CD14-positive monocyte (primary cell): Measurements from ENCODE around the gene IL36G. TPM values are rescaled to one million over a fixed set of nuclear protein-coding genes. Genes with fewer than 3 reads are reported as not detected.

Experiments
- DNase-seq, 3 donors: peaks; one replicate each; pipeline ENCODE4 v3.0.0-alpha.2; 2011 to 2022
- H2AFZ ChIP-seq: 2 replicates; pipeline ENCODE4 v1.6.0; 2012; ENCODE audit warnings: mild to moderate bottlenecking, low read depth, low read length, inconsistent platforms; ENCODE audit not compliant: insufficient read depth, poor library complexity, severe bottlenecking
- H3K27ac ChIP-seq, 2 donors: 1 replicate in 1 of 2; 2 replicates in 1 of 2; pipeline ENCODE4 v1.5.1; 2012 to 2013; ENCODE audit warnings: low read length in 2 of 2, control low read depth in 1 of 2, inconsistent platforms in 1 of 2, low read depth in 1 of 2, mild to moderate bottlenecking in 1 of 2
- H3K27me3 ChIP-seq, 2 donors: one replicate each; pipeline versions ENCODE4 v1.6.0 to v1.6.1; 2011 to 2013; ENCODE audit warnings: low read length in 2 of 2; ENCODE audit not compliant: control insufficient read depth in 2 of 2, insufficient read depth in 2 of 2
- H3K36me3 ChIP-seq, 2 donors: replicated peaks in 1 of 2; 1 replicate in 1 of 2; 2 replicates in 1 of 2; pipeline versions ENCODE4 v1.5.1 to v1.6.1; 2012 to 2013; ENCODE audit warnings: low read length in 2 of 2, control low read depth in 1 of 2, inconsistent platforms in 1 of 2, mild to moderate bottlenecking in 1 of 2; ENCODE audit not compliant: insufficient read depth in 2 of 2, control insufficient read depth in 1 of 2
- H3K4me1 ChIP-seq, 2 donors: 1 replicate in 1 of 2; 2 replicates in 1 of 2; pipeline versions ENCODE4 v1.5.1 to v1.6.1; 2012 to 2013; ENCODE audit warnings: low read length in 2 of 2, control low read depth in 1 of 2, inconsistent platforms in 1 of 2, mild to moderate bottlenecking in 1 of 2, moderate library complexity in 1 of 2; ENCODE audit not compliant: insufficient read depth in 2 of 2, control insufficient read depth in 1 of 2
- H3K4me2 ChIP-seq: replicated peaks from 2 replicates; pipeline ENCODE3; 2012; ENCODE audit warnings: low read length, moderate library complexity, mild to moderate bottlenecking; ENCODE audit not compliant: poor library complexity, severe bottlenecking; ENCODE audit errors: extremely low read depth
- H3K4me3 ChIP-seq, 3 experiments: fragments of 200-600 bp in 1 of 3; sonication (generic) in 1 of 3; replicated peaks in 1 of 3; 1 replicate in 2 of 3; 2 replicates in 1 of 3; pipeline ENCODE4 v1.5.1; 2011 to 2013; ENCODE audit warnings: low read length in 3 of 3, mild to moderate bottlenecking in 3 of 3, control low read depth in 2 of 3, low read depth in 2 of 3, inconsistent platforms in 1 of 3, moderate library complexity in 1 of 3
- H3K79me2 ChIP-seq: 2 replicates; pipeline ENCODE4 v1.6.0; 2012; ENCODE audit warnings: mild to moderate bottlenecking, control low read depth, inconsistent platforms, low read length, moderate library complexity; ENCODE audit not compliant: insufficient read depth
- H3K9ac ChIP-seq: 2 replicates; pipeline ENCODE4 v1.6.0; 2017; ENCODE audit warnings: low read length, mild to moderate bottlenecking; ENCODE audit not compliant: insufficient read depth, poor library complexity, severe bottlenecking
- H3K9me3 ChIP-seq, 2 donors: replicated peaks in 1 of 2; 1 replicate in 1 of 2; 2 replicates in 1 of 2; pipeline versions ENCODE4 v1.5.1 to v1.6.1; 2012 to 2013; ENCODE audit warnings: low read length in 2 of 2, control low read depth in 1 of 2; ENCODE audit not compliant: control insufficient read depth in 1 of 2, insufficient read depth in 1 of 2
- H4K20me1 ChIP-seq: 2 replicates; pipeline ENCODE4 v1.6.0; 2012; ENCODE audit warnings: mild to moderate bottlenecking, low read length, control low read depth, moderate library complexity; ENCODE audit not compliant: insufficient read depth
- H3K27ac Mint-ChIP-seq, 7 donors: one replicate each; pipeline ENCODE4 v1.8.0; 2020; ENCODE audit warnings: mild to moderate bottlenecking in 7 of 7, mixed read lengths in 7 of 7, moderate library complexity in 6 of 7, inconsistent platforms in 2 of 7
- H3K27me3 Mint-ChIP-seq, 3 donors: one replicate each; pipeline ENCODE4 v1.8.0; 2021 to 2022; ENCODE audit warnings: low read depth in 3 of 3, mild to moderate bottlenecking in 3 of 3, mixed read lengths in 3 of 3, moderate library complexity in 3 of 3, inconsistent platforms in 1 of 3
- H3K36me3 Mint-ChIP-seq, 2 donors: one replicate each; pipeline ENCODE4 v1.8.0; 2020; ENCODE audit warnings: mixed read lengths in 2 of 2, inconsistent platforms in 1 of 2, mild to moderate bottlenecking in 1 of 2
- H3K4me1 Mint-ChIP-seq: one replicate; pipeline ENCODE4 v1.8.0; 2020; ENCODE audit warnings: mild to moderate bottlenecking, mixed read lengths
- H3K4me3 Mint-ChIP-seq, 2 donors: one replicate each; pipeline ENCODE4 v1.8.0; 2020; ENCODE audit warnings: mild to moderate bottlenecking in 2 of 2, mixed read lengths in 2 of 2, moderate library complexity in 1 of 2
- H3K9me3 Mint-ChIP-seq, 7 donors: one replicate each; pipeline ENCODE4 v1.8.0; 2020 to 2022; ENCODE audit warnings: mixed read lengths in 7 of 7, mild to moderate bottlenecking in 6 of 7, moderate library complexity in 6 of 7, inconsistent platforms in 2 of 7
- CTCF ChIP-seq: fragments of 200-600 bp; IDR thresholded peaks from one replicate; pipeline ENCODE4 v1.8.0; 2022; ENCODE audit warnings: antibody characterized with exemption, mild to moderate bottlenecking
- WGBS: methylation state at CpG from one replicate; pipeline ENCODE4 v1.1.5; 2013; ENCODE audit warnings: missing lambda C conversion rate; ENCODE audit not compliant: insufficient coverage; 5-methylcytosine and 5-hydroxymethylcytosine counted together
- intact Hi-C, 2 donors: fragments of 100-400 bp; cut with micrococcal nuclease; formaldehyde crosslinking; loops; one replicate each; pipeline versions ENCODE4 v1.15.0 to v1.15.1; 2023
- polyA plus RNA-seq, 3 donors: library from polyadenylated mRNA; depleted of rRNA in 1 of 3; unstranded in 2 of 3; stranded (reverse) in 1 of 3; fragments of 300-500 nt in 2 of 3; fragments of >200 nt in 1 of 3; fragmentation: Illumina TruSeq in 2 of 3; gene quantifications; 1 replicate in 2 of 3; 2 replicates in 1 of 3; pipeline ENCODE4 v1.2.3, GENCODE V29; 2012 to 2021

Gene IL36G
- polyA plus RNA-seq, 3 donors: not detected

DNA sequence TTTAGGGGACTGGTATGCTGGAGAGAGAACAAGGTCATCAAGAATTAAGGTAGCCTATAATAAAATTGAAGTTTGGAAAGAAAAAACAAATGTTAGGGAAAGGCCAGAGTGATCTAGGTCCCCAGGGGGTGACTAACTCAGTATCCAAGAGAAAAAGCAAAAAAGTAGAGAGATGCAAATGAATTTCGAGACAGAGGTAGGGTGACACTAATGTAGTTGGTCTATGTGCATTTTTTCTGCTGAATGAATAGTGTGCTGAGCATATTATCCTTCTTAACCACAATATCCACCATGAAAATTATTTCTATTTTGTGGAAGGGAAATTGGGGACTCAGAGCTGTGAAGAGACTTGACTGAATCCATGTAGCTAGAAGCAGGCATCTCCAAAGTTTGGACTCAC, 37.2 kb downstream of the IL36G start:
- Histone ChIP-seq H3K4me1 (no peaks in the 10 kb centered on the region), H3K36me3 (no peaks in the 10 kb centered on the region), H2AFZ (no peak overlapping the region), H3K27ac (no peak overlapping the region), H3K4me2 (no peak overlapping the region), H3K4me3 (no peak overlapping the region), H3K9me3 (peaks cover 0 to 2% of the 10 kb centered on the region in 2 donors), H3K9ac (no peak overlapping the region), H3K27me3 (no peaks in the 10 kb centered on the region), H3K79me2 (no peaks in the 10 kb centered on the region), H4K20me1 (no peaks in the 10 kb centered on the region)
- WGBS: no CpG with 5 or more reads among the region's 1 CpG
- H3K36me3 Mint-ChIP-seq: no peaks in the 10 kb centered on the region
- peaks cover 2 to 13% (median 6%) of the 10 kb centered on the region in 7 donors for H3K9me3 Mint-ChIP-seq
- no peak for TF ChIP-seq CTCF
- H3K4me3 Mint-ChIP-seq: no peak overlapping the region
- H3K27ac Mint-ChIP-seq: no peak overlapping the region
- no peaks in the 10 kb centered on the region for H3K4me1 Mint-ChIP-seq
- H3K27me3 Mint-ChIP-seq: peaks cover 4 to 9% (median 7%) of the 10 kb centered on the region in 3 donors
- intact Hi-C loops: no loop called here
- DNase-seq: no peak

DNA sequence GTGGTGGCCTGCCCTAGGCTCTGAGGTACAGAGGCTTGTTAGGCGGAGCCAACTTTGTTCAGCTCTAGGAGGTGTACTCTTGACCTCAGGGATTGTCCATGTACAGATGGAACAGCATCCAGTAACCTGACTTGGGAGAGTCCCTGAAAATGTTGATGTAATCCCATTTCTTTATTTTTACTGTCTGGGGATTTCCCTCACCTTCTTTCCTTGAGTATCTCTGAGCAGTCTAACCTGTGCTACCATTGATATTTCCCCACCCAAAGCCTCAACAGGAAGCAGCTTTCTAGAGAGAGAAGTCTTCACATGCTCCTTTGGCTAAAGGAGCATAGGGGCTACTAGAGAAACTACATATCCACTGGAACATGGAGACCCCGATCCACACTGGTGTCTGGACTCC, 37.8 kb downstream of the IL36G start:
- Histone ChIP-seq H3K27ac (no peak overlapping the region), H4K20me1 (no peaks in the 10 kb centered on the region), H3K4me1 (no peaks in the 10 kb centered on the region), H2AFZ (no peak overlapping the region), H3K36me3 (no peaks in the 10 kb centered on the region), H3K4me3 (no peak overlapping the region), H3K4me2 (no peak overlapping the region), H3K27me3 (no peaks in the 10 kb centered on the region), H3K79me2 (no peaks in the 10 kb centered on the region), H3K9me3 (peaks cover 0 to 2% of the 10 kb centered on the region in 2 donors), H3K9ac (no peak overlapping the region)
- intact Hi-C loops: no loop called here
- Mint-ChIP-seq H3K27me3 (peaks cover 4 to 9% (median 7%) of the 10 kb centered on the region in 3 donors), H3K9me3 (peaks cover 2 to 13% (median 6%) of the 10 kb centered on the region in 7 donors), H3K36me3 (no peaks in the 10 kb centered on the region), H3K27ac (no peak overlapping the region), H3K4me1 (no peaks in the 10 kb centered on the region), H3K4me3 (no peak overlapping the region)
- DNase-seq: no peak
- WGBS: 83% methylated on average over 1 of the region's 2 CpGs
- TF ChIP-seq CTCF: no peak
